Thoracic aorta (tissue), 2 donors: ENCODE data around the gene ZYG11A. TPM values are rescaled to one million over a fixed set of nuclear protein-coding genes. Genes with fewer than 3 reads are reported as not detected.
A peak's percentile ranks its signal among the peaks of the same experiment; 100 is the strongest.

Experiments
- ATAC-seq: fragments of 150-250 bp; one replicate; pipeline ENCODE4 v1.8.0; 2017; ENCODE audit warnings: low read depth; ENCODE audit not compliant: insufficient number of reproducible peaks, low FRiP score
- DNase-seq: peaks from one replicate; pipeline ENCODE4 v3.0.0-alpha.2; 2020; ENCODE audit warnings: low spot score
- H3K27ac ChIP-seq, 2 donors: fragments of 200-600 bp; sonication (generic); 1 replicate in 1 of 2; 2 replicates in 1 of 2; pipeline ENCODE4 v1.5.1; 2016; ENCODE audit warnings: mild to moderate bottlenecking in 2 of 2, moderate library complexity in 2 of 2
- H3K27me3 ChIP-seq: fragments of 200-600 bp; sonication (generic); replicated peaks from 2 replicates; pipeline ENCODE4 v1.6.0; 2016; ENCODE audit warnings: mild to moderate bottlenecking; ENCODE audit not compliant: insufficient read depth
- H3K36me3 ChIP-seq: fragments of 200-600 bp; sonication (generic); one replicate; pipeline ENCODE4 v1.5.1; 2016
- H3K4me1 ChIP-seq, 2 donors: fragments of 200-600 bp; sonication (generic); 1 replicate in 1 of 2; 2 replicates in 1 of 2; pipeline versions ENCODE4 v1.5.1 to v1.6.0; 2016; ENCODE audit warnings: low read depth in 2 of 2, mild to moderate bottlenecking in 1 of 2; ENCODE audit not compliant: control insufficient read depth in 1 of 2
- H3K4me3 ChIP-seq: fragments of 200-600 bp; sonication (generic); 2 replicates; pipeline ENCODE4 v1.5.1; 2016; ENCODE audit warnings: mild to moderate bottlenecking
- H3K9me3 ChIP-seq: fragments of 200-600 bp; sonication (generic); 2 replicates; pipeline ENCODE4 v1.5.1; 2016
- total RNA-seq, 2 donors: library from RNA; depleted of rRNA; stranded (reverse); fragments of >200 nt; gene quantifications; one replicate each; pipeline versions ENCODE4 v1.1.0 to v1.2.3, GENCODE V29; 2016
- TF ChIP-seq, protein P1 (sequence below): fragments of 200-600 bp; sonication (generic); IDR thresholded peaks from one replicate; pipeline ENCODE4 v1.5.1; 2019; ENCODE audit warnings: antibody characterized with exemption

The ZYG11A gene
- total RNA-seq, 2 donors from 2014 or later = not detected

- TF ChIP-seq, protein P1, sequence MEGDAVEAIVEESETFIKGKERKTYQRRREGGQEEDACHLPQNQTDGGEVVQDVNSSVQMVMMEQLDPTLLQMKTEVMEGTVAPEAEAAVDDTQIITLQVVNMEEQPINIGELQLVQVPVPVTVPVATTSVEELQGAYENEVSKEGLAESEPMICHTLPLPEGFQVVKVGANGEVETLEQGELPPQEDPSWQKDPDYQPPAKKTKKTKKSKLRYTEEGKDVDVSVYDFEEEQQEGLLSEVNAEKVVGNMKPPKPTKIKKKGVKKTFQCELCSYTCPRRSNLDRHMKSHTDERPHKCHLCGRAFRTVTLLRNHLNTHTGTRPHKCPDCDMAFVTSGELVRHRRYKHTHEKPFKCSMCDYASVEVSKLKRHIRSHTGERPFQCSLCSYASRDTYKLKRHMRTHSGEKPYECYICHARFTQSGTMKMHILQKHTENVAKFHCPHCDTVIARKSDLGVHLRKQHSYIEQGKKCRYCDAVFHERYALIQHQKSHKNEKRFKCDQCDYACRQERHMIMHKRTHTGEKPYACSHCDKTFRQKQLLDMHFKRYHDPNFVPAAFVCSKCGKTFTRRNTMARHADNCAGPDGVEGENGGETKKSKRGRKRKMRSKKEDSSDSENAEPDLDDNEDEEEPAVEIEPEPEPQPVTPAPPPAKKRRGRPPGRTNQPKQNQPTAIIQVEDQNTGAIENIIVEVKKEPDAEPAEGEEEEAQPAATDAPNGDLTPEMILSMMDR = no peak
- no peak for ATAC-seq
- no peaks in the 10 kb centered on the region for H3K9me3 ChIP-seq
- H3K27ac ChIP-seq = no peak overlapping the region
- no peak for DNase-seq
- no peak overlapping the region for H3K4me3 ChIP-seq
- H3K36me3 ChIP-seq = no peaks in the 10 kb centered on the region
- no peaks in the 10 kb centered on the region for H3K27me3 ChIP-seq
- H3K4me1 ChIP-seq = peaks cover 0 to 20% of the 10 kb centered on the region in 2 donors
These were observed 75.0 kb downstream of the ZYG11A start for GRCh38 chr1:52917581-52917980.

DNA sequence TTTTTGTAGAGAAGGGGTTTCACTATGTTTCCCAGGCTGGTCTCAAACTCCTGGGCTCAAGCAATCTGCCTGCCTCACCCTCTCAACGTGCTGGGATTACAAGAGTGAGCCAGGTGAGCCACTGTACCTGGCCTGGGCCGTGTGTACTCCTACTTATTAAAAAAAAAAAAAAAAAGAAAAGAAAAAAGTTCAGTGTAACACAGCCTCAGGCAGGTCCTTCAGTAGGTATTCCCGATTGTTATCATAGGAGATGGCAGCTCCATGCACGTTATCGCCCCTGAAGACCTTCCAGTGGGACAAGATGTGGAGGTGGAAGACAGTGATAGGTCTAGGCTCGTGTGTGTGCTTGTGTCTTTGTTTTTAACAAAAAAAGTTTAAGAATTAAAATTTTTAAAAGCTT lies 75.6 kb downstream of the ZYG11A start:
- H3K27ac ChIP-seq = no peak overlapping the region
- H3K27me3 ChIP-seq = no peaks in the 10 kb centered on the region
- DNase-seq (no peak), ATAC-seq (no peak)
- H3K4me1 ChIP-seq = peaks cover 0 to 20% of the 10 kb centered on the region in 2 donors
- H3K36me3 ChIP-seq = no peaks in the 10 kb centered on the region
- H3K4me3 ChIP-seq = no peak overlapping the region
- TF ChIP-seq, protein P1 = no peak
- no peaks in the 10 kb centered on the region for H3K9me3 ChIP-seq

GRCh38 chr1:52919051-52919722 lies 76.6 kb downstream of the ZYG11A start:
- H3K9me3 ChIP-seq = no peaks in the 10 kb centered on the region
- no peaks in the 10 kb centered on the region for H3K27me3 ChIP-seq
- H3K4me1 ChIP-seq = peaks cover 0 to 20% of the 10 kb centered on the region in 2 donors
- DNase-seq = no peak
- no peak overlapping the region for H3K27ac ChIP-seq
- TF ChIP-seq, protein P1 = no peak
- H3K36me3 ChIP-seq = no peaks in the 10 kb centered on the region
- no peak for ATAC-seq
- no peak overlapping the region for H3K4me3 ChIP-seq

DNA sequence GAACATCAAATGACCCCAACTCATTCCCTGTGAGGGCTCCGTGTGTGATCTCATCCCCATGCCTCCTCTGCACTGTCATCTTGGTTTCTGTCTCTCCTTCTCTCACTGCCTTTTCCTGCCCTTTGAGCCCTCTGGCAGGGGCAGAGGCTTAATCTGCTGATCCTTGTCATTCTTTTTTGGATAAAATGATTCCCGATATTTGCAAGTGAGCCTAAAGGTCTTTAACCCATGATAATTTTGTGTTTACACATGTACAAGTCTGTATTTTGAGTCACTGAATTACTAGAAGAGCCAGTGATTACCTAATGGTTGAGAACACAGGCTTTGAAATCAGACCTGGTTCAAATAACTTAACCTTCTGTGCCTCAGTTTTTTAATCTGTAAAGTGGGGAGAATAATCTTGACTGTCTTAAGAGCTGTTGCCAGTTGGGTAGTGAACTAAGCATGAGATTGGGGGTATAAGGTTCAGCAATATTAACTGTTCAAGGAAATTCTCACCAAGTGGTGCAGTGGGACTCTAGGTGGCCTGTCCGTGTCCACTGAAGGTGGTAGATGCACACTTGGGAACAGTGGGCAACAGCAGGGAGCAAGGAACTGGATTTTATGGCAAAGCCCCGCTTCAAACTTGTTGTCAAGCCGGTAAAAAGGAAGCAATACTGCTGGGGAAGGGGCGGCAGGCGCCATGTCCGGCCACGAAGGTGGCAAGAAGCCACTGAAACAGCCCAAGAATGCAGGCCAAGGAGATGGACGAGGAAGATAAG lies 77.3 kb downstream of the ZYG11A start:
- no peak for ATAC-seq
- no peaks in the 10 kb centered on the region for H3K27me3 ChIP-seq
- H3K9me3 ChIP-seq = no peaks in the 10 kb centered on the region
- peaks cover 0 to 19% of the 10 kb centered on the region in 2 donors for H3K4me1 ChIP-seq
- H3K36me3 ChIP-seq = no peaks in the 10 kb centered on the region
- H3K27ac ChIP-seq = peak overlapping the region; percentile 21 to 88
- TF ChIP-seq, protein P1 = no peak
- H3K4me3 ChIP-seq = peak overlapping the region; percentile 91
- DNase-seq = no peak

DNA sequence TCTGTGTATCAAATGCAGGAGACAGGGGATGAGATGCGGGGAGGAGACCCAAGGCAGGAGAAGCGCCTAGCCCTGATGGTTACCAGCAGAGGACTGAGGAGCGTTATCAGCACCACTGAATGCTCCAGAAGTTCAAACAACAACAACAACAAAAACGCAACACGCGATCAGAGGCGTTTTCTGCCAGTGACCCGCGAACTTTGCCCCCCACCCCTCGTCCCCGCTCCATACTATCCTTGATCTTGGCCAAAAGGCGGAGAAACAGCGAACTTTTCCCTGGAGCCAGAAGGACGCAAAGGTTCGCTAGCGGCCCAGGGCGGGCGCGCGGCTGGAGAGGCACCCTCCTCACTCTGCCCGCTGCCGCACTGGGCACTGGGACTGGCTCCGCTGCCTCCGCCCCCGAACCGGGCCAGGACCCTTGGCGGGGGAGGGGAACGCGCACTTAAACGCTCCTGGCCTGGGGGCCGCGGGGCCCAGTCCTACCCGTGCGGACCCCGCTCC lies 78.3 kb downstream of the ZYG11A start:
- H3K27ac ChIP-seq = peak overlapping the region; percentile 78 to 88
- no peaks in the 10 kb centered on the region for H3K36me3 ChIP-seq
- H3K9me3 ChIP-seq = no peaks in the 10 kb centered on the region
- H3K4me3 ChIP-seq = peak overlapping the region; percentile 91
- TF ChIP-seq, protein P1 = no peak
- H3K27me3 ChIP-seq = no peaks in the 10 kb centered on the region
- DNase-seq (no peak), ATAC-seq (peak; percentile 56)
- H3K4me1 ChIP-seq = peaks cover 0 to 17% of the 10 kb centered on the region in 2 donors
